Naive B cell (primary cell): ENCODE data around the gene SWI5. TPM values are rescaled to one million over a fixed set of nuclear protein-coding genes. Genes with fewer than 3 reads are reported as not detected.

Experiments used
- ATAC-seq, 2 donors: fragments of 150-1000 bp; cut with Tn5 transposase; 2 replicates each; pipeline ENCODE4 v1.10.0; 2021; ENCODE audit warnings: low read depth in 2 of 2, mild to moderate bottlenecking in 2 of 2, moderate library complexity in 2 of 2
- DNase-seq: peaks from one replicate; pipeline ENCODE4 v3.0.0; 2022
- H3K27ac Mint-ChIP-seq, 6 donors: one replicate each; pipeline ENCODE4 v1.8.0; 2020 to 2022; ENCODE audit warnings: mild to moderate bottlenecking in 6 of 6, mixed read lengths in 6 of 6, moderate library complexity in 5 of 6, inconsistent platforms in 2 of 6
- H3K27me3 Mint-ChIP-seq, 3 donors: one replicate each; pipeline ENCODE4 v1.8.0; 2021 to 2022; ENCODE audit warnings: mixed read lengths in 3 of 3, mild to moderate bottlenecking in 1 of 3
- H3K36me3 Mint-ChIP-seq, 2 donors: one replicate each; pipeline ENCODE4 v1.8.0; 2020 to 2022; ENCODE audit warnings: mixed read lengths in 2 of 2, inconsistent platforms in 1 of 2, mild to moderate bottlenecking in 1 of 2
- H3K4me1 Mint-ChIP-seq, 3 donors: one replicate each; pipeline ENCODE4 v1.8.0; 2020 to 2022; ENCODE audit warnings: mixed read lengths in 3 of 3, inconsistent platforms in 1 of 3, mild to moderate bottlenecking in 1 of 3, moderate library complexity in 1 of 3
- H3K4me3 Mint-ChIP-seq, 8 donors: one replicate each; pipeline ENCODE4 v1.8.0; 2020 to 2022; ENCODE audit warnings: mild to moderate bottlenecking in 8 of 8, mixed read lengths in 8 of 8, moderate library complexity in 8 of 8, inconsistent platforms in 2 of 8
- H3K9me3 Mint-ChIP-seq, 7 donors: one replicate each; pipeline ENCODE4 v1.8.0; 2020 to 2022; ENCODE audit warnings: mixed read lengths in 7 of 7, mild to moderate bottlenecking in 5 of 7, inconsistent platforms in 2 of 7, moderate library complexity in 1 of 7
- polyA plus RNA-seq, 6 donors: library from polyadenylated mRNA; unstranded; fragments of 300-500 nt; fragmentation: Illumina TruSeq; gene quantifications; one replicate each; pipeline ENCODE4 v1.2.3, GENCODE V29; 2021; ENCODE audit warnings: low read depth in 6 of 6

The SWI5 gene
- polyA plus RNA-seq, 6 donors from 2014 or later, result 22.6 to 33.7 (median 26.3) TPM

DNA sequence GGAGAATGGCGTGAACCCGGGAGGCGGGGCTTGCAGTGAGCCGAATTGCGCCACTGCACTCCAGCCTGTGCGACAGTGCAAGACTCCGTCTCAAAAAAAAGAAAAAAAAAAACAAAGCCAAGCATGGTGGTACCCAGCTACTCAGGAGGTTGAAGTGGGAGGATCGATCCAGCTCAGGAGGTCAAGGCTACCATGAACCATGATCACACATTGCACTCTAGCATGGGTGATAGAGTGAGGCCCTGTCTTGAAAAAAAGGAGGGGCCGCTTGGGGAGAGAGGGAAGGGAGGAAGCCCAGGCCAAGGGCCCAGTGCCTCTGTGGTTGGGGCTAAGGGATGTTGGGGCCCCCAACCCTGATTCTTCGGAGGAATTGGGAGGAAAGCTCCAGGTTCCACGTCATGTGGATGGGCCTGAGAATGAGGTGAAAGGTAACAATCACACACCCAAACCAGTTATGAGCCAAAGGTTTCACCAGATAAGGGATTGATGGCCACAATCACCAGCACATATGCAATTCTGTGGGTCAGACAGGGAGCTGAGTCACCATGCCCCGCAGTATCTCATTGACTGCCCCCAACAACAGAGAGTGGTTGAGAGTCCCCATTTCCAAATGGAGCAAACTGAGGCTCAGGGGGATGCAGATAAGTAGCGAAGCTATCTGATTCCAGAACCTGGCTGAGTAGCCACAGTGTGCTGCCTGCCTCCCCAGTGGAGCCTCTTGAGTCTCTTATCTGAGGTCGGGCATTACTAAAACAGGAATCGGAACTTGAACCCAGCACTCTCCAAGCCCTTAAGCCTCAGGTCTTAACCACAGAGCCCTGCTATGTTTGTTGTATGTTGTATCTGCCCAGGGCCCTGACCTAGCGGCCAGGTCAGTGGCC is 20.5 kb downstream of the SWI5 start:
- DNase-seq (no peak), ATAC-seq (no peak)
- Mint-ChIP-seq H3K9me3 (no peaks in the 10 kb centered on the region), H3K4me3 (no peak overlapping the region), H3K4me1 (no peaks in the 10 kb centered on the region), H3K36me3 (no peaks in the 10 kb centered on the region), H3K27ac (peak overlapping the region in 1 of 6 donors; percentile 70), H3K27me3 (no peaks in the 10 kb centered on the region)

DNA sequence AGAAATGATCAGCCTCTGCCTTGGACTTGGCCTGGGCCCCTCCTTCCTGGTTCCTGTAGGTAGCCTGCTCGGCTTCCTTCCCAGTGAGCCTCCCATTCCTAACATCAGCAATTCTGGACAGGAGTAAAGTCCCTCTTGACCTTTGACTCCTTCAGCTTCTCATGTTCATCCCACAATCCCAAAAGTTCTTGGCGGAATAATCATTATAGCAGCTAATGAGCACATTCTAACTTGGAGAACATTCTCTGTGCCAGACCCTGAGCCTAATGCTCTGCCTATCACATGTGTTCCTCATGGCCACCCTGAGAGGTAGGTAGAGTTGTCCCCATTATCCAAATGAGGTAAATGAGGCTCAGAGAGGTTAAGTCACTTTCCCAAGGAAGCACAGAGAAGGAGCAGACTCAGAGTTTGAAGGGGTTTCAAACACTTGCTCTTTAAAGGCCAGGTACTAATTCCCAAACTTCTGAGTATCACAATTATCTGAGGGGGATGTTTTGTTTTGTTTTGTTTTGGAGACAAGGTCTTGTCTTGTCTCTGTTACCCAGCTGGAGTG is 21.2 kb downstream of the SWI5 start:
- no peaks in the 10 kb centered on the region for H3K9me3 Mint-ChIP-seq
- H3K4me1 Mint-ChIP-seq, result no peaks in the 10 kb centered on the region
- H3K27me3 Mint-ChIP-seq, result no peaks in the 10 kb centered on the region
- no peak overlapping the region for H3K4me3 Mint-ChIP-seq
- peak overlapping the region in 1 of 6 donors; percentile 36 for H3K27ac Mint-ChIP-seq
- DNase-seq, result no peak
- no peaks in the 10 kb centered on the region for H3K36me3 Mint-ChIP-seq
- no peak for ATAC-seq

DNA sequence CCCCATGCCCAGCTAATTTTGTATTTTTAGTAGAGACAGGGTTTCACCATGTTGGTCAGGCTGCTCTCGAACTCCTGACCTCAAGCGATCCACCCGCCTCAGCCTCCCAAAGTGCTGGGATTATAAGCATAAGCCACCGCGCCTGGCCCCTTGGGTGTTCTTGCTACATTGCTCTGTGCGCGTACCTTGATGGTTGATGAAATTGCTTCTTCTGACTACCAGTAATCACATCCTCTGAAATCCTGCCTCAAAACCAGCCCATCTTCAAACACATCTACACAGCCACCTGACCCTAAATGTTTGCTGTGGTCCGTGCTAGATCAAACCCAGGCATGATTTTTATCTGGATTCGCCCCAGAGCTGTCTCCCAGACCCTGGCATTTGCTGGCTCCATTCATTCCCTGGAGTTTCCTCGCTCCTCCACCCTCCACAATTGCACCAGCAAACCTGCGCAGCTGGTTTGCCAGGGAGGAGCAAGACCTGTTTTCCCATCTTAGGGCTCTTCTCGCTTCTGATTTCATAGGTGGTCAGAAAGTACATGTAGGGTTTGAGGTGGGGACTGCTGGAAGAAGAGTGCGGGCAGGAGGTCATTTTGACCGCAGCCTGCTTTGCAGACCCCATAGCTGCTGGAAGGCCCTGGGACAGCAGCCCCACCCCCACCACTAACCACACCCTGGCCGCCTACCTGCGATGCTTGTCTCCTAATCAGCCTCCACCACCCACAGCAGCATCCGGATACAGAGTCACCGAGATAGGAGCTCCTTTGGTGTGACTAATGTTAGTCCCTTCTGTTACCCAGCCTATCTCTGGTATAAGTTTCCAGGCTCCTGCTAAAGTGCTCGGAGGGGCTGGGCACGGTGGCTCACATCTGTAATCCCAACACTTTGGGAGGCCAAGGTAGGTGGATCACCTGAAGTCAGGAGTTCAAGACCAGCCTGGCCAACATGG is 22.7 kb downstream of the SWI5 start:
- DNase-seq (no peak), ATAC-seq (no peak)
- H3K36me3 Mint-ChIP-seq, result no peaks in the 10 kb centered on the region
- no peaks in the 10 kb centered on the region for H3K9me3 Mint-ChIP-seq
- no peak overlapping the region for H3K27ac Mint-ChIP-seq
- H3K4me3 Mint-ChIP-seq, result no peak overlapping the region
- no peaks in the 10 kb centered on the region for H3K27me3 Mint-ChIP-seq
- no peaks in the 10 kb centered on the region for H3K4me1 Mint-ChIP-seq

DNA sequence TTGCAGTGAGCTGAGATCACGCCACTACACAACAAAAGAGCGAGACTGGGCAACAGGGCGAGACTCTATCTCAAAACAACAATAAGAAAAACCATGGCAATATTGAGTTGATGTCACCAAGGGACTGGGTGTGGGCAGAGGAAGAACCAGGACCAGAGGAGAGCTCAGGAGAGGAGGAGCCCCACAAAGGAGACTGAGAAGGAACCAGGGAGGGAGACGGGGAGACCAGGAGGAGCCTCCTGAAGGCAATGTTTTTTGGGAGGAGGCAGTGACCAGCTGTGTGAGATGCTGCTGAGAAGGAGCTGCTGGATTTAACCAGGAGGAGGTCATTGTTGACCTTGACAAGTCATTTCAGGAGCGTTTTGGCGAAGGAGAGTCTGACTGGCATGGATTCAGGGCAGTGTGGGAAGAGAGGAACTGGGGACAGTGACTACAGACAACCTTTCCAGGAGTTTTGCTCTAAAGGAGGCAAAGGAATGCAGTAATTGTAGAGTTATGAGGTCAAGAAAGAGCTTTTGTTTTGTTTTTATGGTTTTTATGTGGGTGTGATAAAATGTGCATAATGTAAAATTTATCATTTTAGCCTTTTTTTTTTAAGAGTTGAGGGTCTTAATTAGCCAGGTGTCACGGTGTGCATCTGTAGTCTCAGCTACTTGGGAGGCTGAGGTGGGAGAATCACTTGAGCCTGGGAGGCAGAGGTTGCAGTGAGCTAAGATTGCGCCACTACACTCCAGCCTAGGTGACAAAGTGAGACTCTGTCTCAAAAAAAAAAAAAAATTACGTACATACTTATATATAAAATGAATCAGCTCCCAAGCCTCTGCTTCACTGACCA is 28.3 kb downstream of the SWI5 start:
- no peak for ATAC-seq
- Mint-ChIP-seq H3K27ac (peak overlapping the region in 3 of 6 donors; percentile 4 to 33 (median 17)), H3K27me3 (no peaks in the 10 kb centered on the region), H3K4me3 (no peak overlapping the region), H3K4me1 (no peaks in the 10 kb centered on the region), H3K36me3 (peaks cover 5 to 6% of the 10 kb centered on the region in 2 donors), H3K9me3 (no peaks in the 10 kb centered on the region)
- no peak for DNase-seq

DNA sequence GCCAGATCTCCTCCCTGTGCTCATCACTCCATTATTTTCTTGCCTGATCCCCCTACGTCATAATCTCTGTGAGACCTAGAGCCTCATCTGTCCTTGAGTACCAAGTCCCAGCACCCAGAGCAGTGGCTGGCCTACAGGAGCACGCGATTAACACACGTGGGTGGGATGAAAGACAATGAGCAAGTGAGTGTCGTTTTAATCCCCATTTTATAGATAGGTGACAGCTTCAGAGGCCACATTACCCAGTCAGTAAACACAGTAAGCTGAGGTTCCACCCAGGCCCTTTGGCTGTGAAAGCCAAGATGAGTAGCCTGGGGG is 28.9 kb downstream of the SWI5 start:
- H3K36me3 Mint-ChIP-seq, result peaks cover 5 to 8% of the 10 kb centered on the region in 2 donors
- H3K27ac Mint-ChIP-seq, result peak overlapping the region in 1 of 6 donors; percentile 17
- DNase-seq (no peak), ATAC-seq (no peak)
- no peaks in the 10 kb centered on the region for H3K4me1 Mint-ChIP-seq
- H3K27me3 Mint-ChIP-seq, result no peaks in the 10 kb centered on the region
- no peaks in the 10 kb centered on the region for H3K9me3 Mint-ChIP-seq
- no peak overlapping the region for H3K4me3 Mint-ChIP-seq

DNA sequence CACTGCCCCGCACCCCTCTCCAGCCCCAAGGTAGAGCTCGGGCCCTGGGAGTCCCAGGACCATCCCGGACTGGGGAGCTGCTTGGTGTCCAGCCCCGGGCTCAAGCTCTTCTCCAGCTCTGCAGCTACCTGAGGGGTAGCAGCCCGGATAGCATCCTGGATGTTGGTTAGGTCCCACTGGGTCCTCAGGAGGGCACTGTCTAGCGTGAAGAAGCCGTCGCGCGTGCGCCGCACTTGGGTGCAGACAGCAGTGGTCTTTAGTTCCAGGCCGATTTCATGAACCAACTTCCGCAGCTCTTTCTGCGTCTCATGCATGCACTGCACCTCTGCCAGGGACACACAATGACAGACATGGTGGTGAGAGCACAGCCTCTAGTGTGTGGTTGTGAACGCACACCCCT is 33.5 kb downstream of the SWI5 start:
- DNase-seq (no peak), ATAC-seq (no peak)
- Mint-ChIP-seq H3K9me3 (no peaks in the 10 kb centered on the region), H3K36me3 (peaks cover 5 to 15% of the 10 kb centered on the region in 2 donors), H3K27ac (no peak overlapping the region), H3K4me3 (peak overlapping the region in 1 of 8 donors; percentile 44), H3K27me3 (no peaks in the 10 kb centered on the region), H3K4me1 (no peaks in the 10 kb centered on the region)

DNA sequence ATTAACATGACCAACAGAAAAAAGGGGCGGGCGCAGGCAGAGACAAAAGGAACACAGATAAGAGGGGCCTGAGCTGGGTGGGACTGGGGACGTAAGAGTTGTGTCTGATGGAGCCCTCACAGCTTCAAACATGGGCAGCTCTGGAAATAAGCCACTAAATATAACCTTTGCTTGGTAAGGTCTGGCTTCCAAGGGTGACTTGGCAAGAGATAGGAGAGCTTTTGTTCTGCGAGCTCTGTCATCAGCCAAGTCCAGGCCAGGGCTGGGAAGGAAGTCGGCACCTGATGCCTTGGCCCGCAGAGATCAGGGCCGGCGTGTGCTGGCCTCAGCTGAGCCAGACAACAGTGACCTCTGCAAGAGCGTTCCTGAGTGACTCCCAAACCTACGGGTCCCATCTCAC is 34.4 kb downstream of the SWI5 start:
- Mint-ChIP-seq H3K9me3 (no peaks in the 10 kb centered on the region), H3K4me3 (no peak overlapping the region), H3K27me3 (no peaks in the 10 kb centered on the region), H3K36me3 (peaks cover 5 to 15% of the 10 kb centered on the region in 2 donors), H3K4me1 (no peaks in the 10 kb centered on the region), H3K27ac (no peak overlapping the region)
- DNase-seq (no peak), ATAC-seq (no peak)

DNA sequence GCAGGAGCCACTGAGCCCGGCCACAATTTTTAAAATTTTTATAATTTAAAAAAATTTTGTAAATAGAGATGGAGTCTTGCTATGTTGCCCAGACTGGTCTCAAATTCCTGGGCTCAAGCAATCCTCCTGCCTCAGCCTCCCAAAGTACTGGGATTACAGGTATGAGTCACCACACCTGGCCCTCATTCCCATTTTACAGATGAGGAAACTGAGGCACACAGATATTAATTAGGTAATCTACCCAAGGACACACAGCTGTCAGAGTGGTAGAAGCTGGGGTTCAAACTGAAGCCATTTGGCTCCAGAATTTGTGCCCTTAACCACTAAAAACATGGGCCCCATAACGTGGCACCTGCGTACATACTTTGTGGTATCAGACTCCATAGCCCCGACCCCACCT is 38.6 kb downstream of the SWI5 start:
- no peaks in the 10 kb centered on the region for H3K9me3 Mint-ChIP-seq
- no peaks in the 10 kb centered on the region for H3K27me3 Mint-ChIP-seq
- H3K27ac Mint-ChIP-seq, result no peak overlapping the region
- no peak overlapping the region for H3K4me3 Mint-ChIP-seq
- H3K36me3 Mint-ChIP-seq, result peaks cover 0 to 7% of the 10 kb centered on the region in 2 donors
- H3K4me1 Mint-ChIP-seq, result peaks cover 0 to 7% (median 0%) of the 10 kb centered on the region in 3 donors
- no peak for DNase-seq
- ATAC-seq, result no peak

DNA sequence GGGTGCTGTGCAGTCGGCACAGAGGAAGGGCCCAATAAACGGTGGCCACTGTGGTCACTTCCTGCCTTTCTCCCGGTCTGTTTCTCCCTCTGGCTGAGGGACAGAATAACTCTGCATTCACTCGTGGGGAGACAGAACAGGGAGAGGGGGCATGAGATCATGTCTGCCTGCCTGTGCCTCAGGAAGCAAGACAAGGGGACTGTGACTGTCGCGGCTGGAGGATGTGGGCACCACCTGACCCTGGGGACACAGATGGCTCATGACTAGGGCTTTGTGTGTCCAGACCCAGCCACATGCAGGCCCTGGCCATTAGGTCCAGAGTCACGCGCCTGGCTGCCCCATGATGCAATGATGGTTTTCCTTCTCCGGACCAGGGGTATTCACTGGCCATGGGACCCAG is 40.3 kb downstream of the SWI5 start:
- H3K9me3 Mint-ChIP-seq, result no peaks in the 10 kb centered on the region
- H3K4me1 Mint-ChIP-seq, result peaks cover 0 to 9% (median under 1%) of the 10 kb centered on the region in 3 donors
- no peak overlapping the region for H3K27ac Mint-ChIP-seq
- H3K36me3 Mint-ChIP-seq, result peaks cover 0 to under 1% of the 10 kb centered on the region in 2 donors
- H3K27me3 Mint-ChIP-seq, result no peaks in the 10 kb centered on the region
- DNase-seq, result no peak
- ATAC-seq, result no peak
- H3K4me3 Mint-ChIP-seq, result no peak overlapping the region

DNA sequence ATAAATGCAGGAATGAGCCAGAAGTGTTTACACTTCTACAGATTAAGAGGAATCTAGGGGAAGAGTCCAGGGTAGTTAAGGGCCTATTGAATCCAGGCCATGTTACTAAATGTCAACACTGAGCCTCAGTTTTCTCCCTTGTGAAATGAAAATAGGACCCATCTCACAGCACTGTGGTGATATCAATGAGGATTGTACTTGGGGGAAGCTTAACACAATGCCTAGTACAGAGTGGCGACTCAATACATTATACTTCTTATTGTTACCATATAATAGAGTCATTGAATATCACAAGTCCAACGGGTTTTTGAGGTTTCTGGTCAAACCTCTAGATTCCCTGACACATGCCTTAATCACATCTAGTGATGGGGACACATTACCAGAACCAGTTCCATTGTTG is 41.6 kb downstream of the SWI5 start:
- peak overlapping the region in 1 of 8 donors; percentile 55 for H3K4me3 Mint-ChIP-seq
- no peaks in the 10 kb centered on the region for H3K27me3 Mint-ChIP-seq
- H3K4me1 Mint-ChIP-seq, result peaks cover 8 to 17% (median 12%) of the 10 kb centered on the region in 3 donors
- DNase-seq (no peak), ATAC-seq (no peak)
- H3K36me3 Mint-ChIP-seq, result no peaks in the 10 kb centered on the region
- no peaks in the 10 kb centered on the region for H3K9me3 Mint-ChIP-seq
- no peak overlapping the region for H3K27ac Mint-ChIP-seq

DNA sequence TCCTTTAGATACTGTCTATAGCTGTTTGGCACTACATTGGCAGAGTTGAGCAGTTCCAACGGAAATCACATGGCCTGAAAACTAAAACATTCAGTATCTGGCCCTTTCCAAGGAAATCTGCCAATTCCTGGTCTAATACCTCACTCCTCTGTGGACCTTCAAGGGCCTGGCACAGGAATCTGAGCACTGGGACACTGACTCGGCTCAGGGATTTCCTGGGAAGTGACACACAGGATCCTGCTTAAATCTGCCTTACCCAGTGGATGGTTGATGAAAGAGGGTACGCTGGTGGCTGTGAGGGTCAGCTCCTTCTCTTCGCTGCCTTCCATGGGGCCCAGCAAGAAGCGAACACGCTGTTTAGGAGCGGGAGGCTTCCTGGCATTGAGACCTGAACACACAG is 45.3 kb downstream of the SWI5 start:
- no peaks in the 10 kb centered on the region for H3K27me3 Mint-ChIP-seq
- H3K4me3 Mint-ChIP-seq, result peak overlapping the region in 6 of 8 donors; percentile 94 to 99 (median 97)
- peaks cover 15 to 46% (median 29%) of the 10 kb centered on the region in 3 donors for H3K4me1 Mint-ChIP-seq
- H3K27ac Mint-ChIP-seq, result peak overlapping the region in 2 of 6 donors; percentile 96 to 99
- no peaks in the 10 kb centered on the region for H3K36me3 Mint-ChIP-seq
- ATAC-seq (no peak), DNase-seq (no peak)
- H3K9me3 Mint-ChIP-seq, result no peaks in the 10 kb centered on the region

DNA sequence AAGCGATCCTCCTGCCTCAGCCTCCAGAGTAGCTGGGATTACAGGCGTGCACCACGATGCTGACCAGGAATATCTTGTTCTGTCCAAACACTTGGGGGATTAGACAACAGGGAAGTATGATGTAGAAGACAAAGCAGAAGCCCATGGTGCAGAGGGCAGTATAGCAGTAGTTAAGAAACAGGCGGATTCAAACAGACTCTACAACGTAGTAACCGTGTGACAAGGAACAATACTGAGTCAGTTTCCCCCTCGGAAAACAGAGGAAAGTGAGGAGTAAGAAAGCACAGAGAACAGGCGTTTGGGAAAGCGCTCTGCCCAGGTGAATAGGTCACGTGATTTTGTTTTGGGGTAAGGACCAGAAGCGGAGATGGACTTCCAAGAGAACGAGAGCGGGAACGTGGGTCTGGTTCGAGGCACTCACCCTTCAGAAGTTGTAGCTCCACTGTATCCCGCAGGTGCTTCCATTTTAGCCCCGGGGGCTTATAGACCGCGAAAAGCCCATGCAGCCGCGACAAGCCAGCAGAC is 45.9 kb downstream of the SWI5 start:
- Mint-ChIP-seq H3K27ac (peak overlapping the region; percentile 96 to 99 (median 97)), H3K9me3 (no peaks in the 10 kb centered on the region), H3K4me3 (peak overlapping the region; percentile 94 to 99 (median 97)), H3K27me3 (no peaks in the 10 kb centered on the region), H3K36me3 (no peaks in the 10 kb centered on the region), H3K4me1 (peaks cover 15 to 40% (median 29%) of the 10 kb centered on the region in 3 donors)
- ATAC-seq, result no peak
- no peak for DNase-seq
